Measurements from ENCODE around the gene FLNA.
"Not testable (repeated sequence)": the region's sequence is repeated elsewhere in the genome, so short reads cannot be mapped to it uniquely, and the experiment has no call there.

The FLNA gene

GRCh38 chrX:154398668-154399526 is 24.5 kb upstream of the FLNA start:
- DNase-seq = peak; percentile 75

- peak; percentile 90 for DNase-seq
Observed at GRCh38 chrX:154397888-154398667, 23.6 kb upstream of the FLNA start, which contains the start of gene RPL10. TSS of gene RPL10 (plus strand) at chrX:154398377. CDS start at chrX:154398520, 143 bp downstream.

GRCh38 chrX:154396973-154397887 is 22.8 kb upstream of the FLNA start:
- DNase-seq = peak; percentile 73

- not testable (repeated sequence) for DNase-seq
Observed at GRCh38 chrX:154396363-154396762, 21.9 kb upstream of the FLNA start.

GRCh38 chrX:154389812-154390747 is 15.6 kb upstream of the FLNA start:
- not testable (repeated sequence) for DNase-seq

GRCh38 chrX:154388649-154389048 is 14.2 kb upstream of the FLNA start:
- DNase-seq = not testable (repeated sequence)

DNA sequence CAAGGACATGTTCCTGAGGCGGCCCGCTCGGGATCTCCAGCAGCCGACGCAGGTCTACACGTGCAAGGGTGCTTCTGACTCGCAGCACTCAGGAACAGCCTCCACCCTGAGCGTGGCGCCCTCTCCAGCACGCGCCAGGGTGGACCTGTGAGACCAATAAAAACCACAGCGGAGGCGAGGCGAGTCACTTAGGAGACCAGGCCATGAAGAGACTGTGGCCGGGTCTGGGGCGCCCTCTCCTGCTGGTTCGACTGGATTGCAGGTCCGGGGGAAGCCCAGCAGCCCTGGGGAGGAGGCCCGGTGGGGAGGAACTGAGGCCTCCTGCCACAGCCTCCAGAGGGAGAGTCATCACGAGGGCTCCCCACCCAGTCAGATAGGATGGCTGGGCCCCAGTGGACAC is 13.7 kb upstream of the FLNA start:
- not testable (repeated sequence) for DNase-seq

DNA sequence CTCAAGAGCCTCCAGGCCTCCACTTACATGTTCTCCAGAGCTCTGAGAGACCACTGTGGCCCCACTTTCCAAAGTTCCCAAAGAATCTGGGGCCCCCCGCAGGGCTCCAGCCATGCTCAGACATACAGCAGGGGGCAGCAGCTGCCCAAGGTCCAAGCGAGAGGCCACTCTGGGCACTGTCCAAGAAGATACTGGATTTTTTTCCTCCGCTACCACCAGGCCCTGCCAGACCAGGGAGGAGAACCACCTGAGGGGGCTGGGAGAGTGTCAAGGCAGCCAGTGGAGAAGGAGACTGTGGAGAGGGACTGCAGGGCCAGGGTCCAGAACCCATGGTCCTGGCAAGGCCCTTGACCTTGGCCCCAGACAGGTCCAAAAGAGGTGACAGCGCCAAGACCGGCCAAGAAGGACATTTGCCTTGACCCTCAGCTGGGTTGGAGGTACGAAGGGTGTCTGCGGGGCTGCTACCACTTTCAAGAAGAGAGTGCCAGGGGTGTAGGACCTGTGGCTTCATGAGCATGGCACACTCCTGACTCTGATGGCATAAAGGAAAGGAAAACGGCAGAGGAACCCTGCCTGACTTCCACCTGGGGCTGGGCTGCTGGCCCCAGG is 10.0 kb upstream of the FLNA start:
- no peak for DNase-seq

- no peak for DNase-seq
Observed at GRCh38 chrX:154383359-154384283, 9.2 kb upstream of the FLNA start.

DNA sequence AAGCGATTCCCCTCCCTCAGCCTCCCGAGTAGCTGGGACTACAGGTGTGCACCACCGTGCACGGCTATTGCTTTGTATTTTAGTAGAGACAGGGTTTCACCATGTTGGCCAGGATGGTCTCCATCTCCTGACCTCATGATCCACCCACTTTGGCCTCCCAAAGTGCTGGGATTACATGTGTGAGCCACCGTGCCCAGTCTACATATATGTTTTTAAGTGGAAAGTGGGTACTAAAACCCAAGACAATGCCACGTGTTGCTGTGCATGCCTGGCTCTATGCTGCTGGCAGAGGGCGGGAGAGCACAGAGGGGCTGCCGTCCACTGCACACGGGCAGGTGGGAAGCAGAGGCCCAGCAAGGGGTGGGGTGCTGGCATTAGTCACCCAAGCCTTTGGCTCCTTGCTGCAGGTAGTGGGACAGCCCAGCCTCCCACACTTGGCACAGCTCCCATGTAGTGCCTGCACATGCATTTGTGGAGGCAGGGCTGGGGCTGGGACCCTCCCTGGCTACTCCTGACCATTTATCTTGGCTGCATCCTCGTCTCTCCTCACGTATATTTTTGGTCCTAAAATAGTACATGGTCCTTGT is 8.1 kb upstream of the FLNA start:
- DNase-seq = no peak

DNA sequence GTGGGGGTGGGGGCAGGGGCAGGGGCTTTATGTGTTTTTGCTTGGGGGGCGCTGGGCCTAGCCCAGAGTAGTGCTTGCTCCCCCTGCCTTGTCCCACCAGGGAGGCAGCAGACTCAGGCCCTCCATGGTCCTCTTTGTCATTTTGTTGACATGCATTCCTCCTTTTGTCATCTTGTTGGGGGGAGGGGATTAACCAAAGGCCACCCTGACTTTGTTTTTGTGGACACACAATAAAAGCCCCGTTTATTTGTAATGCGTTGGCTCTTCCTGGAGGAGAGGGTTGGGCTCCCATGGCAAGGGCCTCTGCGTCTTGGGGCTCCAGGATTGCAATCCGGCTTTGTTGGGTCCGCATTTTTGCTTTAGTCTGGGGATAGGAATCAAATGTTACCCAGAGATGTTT is 6.8 kb upstream of the FLNA start:
- DNase-seq = no peak

DNA sequence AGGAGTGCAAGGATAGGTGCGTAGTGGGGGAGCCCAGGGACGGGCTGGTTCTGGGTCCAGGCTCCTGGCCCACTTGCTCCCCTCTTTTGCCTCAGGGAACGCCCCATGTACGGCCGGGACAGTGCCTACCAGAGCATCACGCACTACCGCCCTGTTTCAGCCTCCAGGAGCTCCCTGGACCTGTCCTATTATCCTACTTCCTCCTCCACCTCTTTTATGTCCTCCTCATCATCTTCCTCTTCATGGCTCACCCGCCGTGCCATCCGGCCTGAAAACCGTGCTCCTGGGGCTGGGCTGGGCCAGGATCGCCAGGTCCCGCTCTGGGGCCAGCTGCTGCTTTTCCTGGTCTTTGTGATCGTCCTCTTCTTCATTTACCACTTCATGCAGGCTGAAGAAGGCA is 6.4 kb upstream of the FLNA start:
- DNase-seq = no peak

DNA sequence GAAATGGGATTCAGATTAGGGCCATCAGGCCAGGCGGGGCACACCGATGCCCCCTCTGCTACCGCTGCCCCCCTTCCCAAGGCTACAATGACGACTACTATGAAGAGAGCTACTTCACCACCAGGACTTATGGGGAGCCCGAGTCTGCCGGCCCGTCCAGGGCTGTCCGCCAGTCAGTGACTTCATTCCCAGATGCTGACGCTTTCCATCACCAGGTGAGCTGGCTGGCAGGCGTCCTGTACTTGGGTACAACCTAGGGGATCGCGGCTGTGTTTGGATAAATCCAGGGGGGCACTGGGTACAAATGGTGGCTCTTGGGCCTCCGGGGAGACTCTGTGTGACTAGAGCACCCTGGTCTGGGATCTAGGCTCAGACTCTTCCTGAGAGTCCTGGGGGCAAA is 5.7 kb upstream of the FLNA start:
- no peak for DNase-seq

DNA sequence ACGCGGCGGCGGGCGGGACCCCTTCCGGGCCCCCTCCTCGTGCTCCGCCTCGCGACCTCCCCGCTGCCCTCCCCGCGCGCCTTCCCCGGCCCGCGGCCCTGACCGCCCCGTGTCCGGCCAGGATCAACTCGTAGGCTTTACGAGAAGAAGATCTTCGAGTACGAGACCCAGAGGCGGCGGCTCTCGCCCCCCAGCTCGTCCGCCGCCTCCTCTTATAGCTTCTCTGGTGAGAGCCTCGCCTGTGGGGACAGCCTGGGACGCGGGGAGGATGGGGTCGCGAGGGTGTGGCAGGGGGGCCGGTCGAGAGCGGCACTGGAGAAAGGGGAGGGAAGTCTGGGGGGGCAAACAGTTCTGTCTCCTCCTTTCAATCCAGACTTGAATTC is 5.1 kb upstream of the FLNA start:
- DNase-seq = no peak

DNA sequence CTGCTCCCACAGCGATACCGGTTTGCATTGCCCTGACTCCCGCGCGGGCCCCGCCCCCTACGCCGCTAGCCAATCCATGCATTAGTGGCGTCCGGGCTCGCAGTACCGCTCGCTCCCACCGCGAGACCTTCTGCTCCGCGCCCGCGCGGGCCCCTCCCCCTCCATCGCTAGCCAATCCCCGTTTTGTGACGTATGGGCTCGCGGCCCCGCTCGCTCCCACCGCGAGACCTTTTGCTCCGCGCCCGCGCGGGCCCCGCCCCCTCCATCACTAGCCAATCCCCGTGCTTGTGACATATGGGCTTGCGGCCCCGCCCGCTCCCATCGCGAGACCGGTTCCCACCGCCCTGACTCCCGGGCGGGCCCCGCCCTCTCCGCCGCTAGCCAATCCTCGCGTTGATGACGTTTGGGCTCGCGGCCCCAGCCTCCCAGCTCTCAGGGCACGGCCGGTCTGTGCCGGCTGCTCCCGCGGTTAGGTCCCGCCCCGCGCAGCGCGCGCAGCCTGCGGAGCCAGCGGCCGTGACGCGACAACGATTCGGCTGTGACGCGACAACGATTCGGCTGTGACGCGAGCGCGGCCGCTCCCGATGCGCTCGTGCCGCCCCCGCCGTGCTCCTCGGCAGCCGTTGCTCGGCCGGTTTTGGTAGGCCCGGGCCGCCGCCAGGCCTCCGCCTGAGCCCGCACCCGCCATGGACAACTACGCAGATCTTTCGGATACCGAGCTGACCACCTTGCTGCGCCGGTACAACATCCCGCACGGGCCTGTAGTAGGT is 4.5 kb upstream of the FLNA start, which contains the start of gene EMD:
TSS of gene EMD (plus strand) at position 497 of the 770 bp plus-strand sequence. CDS start at position 687, 190 bp downstream.
- peak; percentile 98 for DNase-seq

- DNase-seq = no peak
Observed at GRCh38 chrX:154378059-154378798, 3.8 kb upstream of the FLNA start.

DNA sequence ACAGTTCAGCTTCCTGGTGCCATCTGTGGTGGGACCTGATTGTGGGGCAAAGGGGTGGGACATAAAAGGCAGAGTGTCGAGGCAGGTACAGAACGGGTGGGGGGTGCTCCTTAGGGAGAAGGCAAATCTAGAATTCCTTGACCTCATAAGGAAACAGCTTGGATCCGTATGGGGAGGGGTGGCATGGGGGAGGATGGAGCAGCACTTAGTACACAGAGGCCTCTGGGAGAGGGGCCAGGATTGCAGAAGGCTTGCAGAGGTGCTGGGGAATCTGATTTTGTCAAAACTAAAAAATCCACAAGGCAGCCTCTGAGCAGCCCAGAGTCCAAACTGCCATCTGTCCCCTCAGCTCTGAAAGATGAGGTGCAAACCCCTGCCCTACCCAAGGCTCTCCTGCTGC is 2.3 kb upstream of the FLNA start:
- no peak for DNase-seq

- no peak for DNase-seq
Observed at GRCh38 chrX:154375156-154375504, 696 bp upstream of the FLNA start.
